Measurements from ENCODE around the gene TM2D3. TPM values are rescaled to one million over a fixed set of nuclear protein-coding genes. Genes with fewer than 3 reads are reported as not detected.
A peak's percentile ranks its signal among the peaks of the same experiment; 100 is the strongest.

The TM2D3 gene
- total RNA-seq, 1 donor from 2014 or later, result 46.6 TPM

DNA sequence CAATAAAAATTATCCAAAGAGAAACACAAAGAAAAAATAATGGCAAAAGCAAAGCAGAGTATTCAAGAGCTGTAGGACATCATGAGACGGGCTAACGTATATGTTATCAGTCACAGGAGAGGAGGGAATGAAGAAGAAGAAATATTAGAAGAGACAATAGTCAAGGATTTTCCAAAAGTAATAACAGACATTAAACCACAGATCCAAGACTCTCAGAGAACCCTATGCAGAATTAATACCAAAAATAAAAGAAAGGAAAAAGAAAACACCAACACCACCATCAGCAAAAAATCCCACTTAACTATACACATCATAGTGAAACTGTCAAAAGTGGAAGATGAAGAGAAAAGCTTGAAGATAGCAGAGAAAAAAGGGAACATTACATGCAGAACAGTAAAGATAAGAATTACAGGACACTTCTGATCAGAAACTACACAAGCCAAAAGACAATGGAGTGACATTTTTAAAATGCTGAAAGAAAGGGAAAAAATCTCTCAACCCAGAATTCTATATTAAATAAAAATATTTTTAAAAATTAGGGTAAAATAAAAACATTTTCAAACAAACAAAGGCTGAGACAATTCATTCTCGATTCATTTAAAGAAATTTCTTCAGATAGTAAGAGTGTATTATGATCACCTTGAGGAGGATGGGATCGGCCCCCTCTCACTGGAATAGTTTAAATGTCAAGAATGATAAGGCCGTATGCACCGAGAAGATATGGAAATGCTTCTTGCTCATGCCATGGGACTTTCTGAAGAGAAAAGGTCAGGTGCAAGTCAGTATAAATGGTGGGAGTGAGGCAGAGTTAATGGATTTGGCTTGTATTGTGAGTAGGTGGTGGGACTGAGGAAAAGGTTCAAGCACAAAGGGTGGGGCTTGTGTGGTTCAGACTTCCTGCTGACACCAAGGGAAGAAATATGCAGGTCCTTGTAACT is 28.5 kb downstream of the TM2D3 start:
- DNase-seq (ENCODE audit: low spot score), result no peak

DNA sequence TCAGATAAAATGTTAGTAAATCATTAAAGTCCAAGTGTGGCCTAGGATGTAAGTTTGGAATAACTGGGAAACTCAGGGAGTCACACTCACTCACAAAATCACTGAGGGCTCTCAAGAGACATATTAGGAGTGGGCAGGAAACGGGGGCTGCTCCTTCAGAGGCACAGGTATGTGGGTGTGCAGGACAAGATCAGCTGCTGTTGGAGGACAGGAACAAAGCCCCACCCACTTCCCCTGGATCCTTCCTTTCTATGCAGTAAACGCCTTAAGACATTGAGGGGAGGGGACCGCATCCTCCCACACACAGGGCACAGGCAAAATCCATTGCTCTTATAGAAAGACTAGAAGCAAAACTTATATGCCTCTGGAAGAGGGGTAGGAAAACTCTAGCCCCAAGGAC is 30.2 kb downstream of the TM2D3 start:
- no peak for DNase-seq (ENCODE audit: low spot score)

DNA sequence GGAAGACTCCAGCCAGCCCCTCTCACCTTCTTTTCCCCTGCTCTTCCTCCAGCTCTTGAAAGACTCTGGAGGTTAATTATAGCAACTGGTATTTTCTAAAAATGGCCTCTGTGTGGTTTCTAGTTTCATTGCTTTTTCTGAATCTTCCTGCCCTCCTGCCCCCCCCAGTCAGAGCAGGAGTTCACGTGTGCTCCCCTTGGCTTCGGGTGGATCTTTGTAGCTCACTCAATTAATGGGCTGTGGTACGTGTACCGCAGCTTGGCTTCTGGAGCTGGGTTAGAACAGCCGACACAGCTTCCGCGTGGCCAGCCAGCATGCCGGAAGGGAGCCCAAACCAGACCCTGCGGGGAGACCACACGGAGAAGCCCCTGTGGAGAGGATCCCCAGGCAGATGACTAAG is 31.5 kb downstream of the TM2D3 start:
- no peak for DNase-seq (ENCODE audit: low spot score)

GRCh38 chr15:101619615-101619865 is 32.6 kb downstream of the TM2D3 start:
- no peak for DNase-seq (ENCODE audit: low spot score)

DNA sequence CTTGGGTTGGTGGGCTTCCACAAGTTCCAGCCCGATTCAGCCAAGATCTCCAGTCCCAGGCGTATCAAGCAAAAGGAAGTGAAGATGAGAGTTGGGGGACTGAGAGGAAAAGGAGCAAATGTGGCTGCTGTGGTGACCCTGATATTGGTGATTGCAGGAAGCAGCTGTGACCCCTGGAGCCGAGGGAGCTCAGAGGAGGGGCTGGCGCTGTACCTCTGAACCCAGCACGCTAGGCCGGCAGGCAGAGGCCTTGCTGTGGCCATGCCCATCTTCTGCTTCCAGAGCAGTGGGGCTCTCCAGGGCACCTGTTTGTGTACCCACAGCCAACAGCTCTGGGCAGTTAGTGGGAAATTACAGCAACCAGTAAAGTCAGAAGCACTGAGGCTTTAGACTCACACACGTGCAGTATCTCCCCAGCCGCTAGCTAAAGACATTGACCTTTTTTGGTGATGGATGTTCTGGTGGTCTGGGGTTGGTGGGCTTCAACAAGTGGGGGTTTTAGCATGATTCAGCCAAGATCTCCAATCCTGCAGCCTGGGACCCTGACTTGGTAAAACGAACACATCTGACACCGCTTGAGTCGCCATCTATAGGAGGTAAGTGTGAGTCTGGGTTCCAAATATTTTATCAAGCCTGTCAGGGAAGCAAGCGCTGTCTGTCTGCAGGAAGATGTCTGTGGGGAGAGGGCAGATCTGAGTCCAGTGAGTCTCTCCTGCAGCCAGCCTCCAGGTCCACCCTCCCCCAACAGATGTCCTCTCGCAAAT is 33.1 kb downstream of the TM2D3 start:
- DNase-seq (ENCODE audit: low spot score), result no peak

DNA sequence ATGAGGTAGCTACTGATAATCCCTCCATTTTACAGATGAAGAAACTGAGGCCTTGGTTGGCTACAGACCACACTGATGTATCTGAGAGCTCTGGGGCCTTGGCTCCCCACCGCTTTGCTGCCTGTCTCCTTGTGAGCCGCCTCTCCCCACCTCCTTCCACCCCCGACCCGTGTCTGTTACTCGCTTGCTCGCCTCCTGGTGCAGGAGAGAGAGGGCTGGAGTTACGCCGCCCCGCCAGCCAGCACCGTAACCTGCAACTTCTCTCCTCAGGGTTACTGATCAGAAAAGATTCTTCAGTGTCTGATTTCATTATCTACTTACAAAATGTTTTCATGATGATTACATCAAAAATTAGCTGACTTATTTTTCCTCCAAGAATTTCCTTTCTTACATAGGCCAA is 34.1 kb downstream of the TM2D3 start:
- no peak for DNase-seq (ENCODE audit: low spot score)

DNA sequence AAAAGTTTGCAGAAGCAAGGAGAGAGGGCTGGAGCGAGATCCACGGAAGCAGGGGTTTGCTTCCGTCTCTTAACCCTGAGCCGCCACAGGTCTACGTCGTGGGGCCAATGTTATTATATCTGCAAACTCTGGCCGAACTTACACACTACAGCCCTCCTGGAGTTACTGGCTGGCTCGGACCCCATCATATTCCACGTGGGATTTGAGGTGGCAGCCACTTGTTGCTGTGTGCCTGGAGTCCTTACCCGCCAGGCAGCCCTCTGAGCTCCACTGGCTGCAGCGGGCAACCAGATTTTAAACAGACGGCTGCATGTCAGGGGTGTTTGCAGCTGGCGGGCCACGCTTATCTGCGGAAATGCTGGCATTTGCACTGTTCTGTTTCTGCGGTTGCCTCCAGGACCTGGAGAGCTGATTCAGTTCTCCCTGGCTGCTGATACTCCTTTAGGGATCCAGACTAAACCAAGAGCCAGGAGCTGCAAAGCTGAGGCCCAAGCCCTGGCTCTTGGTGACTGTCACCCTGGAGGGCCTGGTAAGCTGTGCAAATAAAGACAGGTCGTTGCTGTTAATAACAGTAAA is 34.7 kb downstream of the TM2D3 start:
- DNase-seq (ENCODE audit: low spot score), result no peak

DNA sequence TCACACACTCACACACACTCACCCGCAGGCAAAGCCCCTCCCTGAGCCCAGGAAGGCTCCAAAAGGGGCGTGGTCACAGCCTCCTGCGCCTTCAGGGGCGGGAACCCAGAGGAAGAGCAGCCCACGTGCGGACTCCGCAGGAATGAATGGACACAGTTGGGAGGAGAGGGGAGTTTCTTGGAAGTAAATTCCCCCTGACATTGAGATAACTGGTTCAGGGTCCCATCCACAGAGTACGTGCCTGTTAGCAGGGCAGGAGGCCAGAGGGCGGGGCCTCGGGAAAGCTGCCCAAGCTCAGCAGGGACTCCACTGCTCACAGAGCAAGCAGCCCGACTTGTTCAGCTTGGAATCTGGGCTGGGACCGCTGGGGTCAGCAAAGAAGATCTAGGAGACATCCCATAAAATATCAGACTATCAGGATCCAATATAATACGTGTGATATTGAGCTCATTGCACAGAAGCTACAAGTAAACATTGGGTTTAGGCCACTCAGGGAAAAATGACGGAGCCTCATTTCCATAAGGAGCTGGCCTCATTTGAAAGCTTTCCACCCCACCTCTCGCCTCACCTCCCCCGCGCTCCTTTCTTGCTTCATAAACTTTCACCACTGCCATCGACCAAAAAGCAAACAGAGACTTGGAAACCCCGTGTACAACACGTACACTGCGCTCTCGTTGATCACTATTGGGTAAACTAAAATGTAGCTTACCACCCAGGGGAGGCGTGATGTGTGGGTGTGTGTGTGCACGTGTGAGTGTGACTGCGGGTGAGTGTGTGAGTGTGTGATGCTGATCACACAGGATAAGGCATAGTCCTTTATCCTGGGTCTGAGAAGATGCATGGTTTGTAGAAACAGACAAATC is 36.0 kb downstream of the TM2D3 start:
- no peak for DNase-seq (ENCODE audit: low spot score)

- DNase-seq (ENCODE audit: low spot score), result no peak
Observed at GRCh38 chr15:101615414-101615985, 36.7 kb downstream of the TM2D3 start.

- no peak for DNase-seq (ENCODE audit: low spot score)
Observed at GRCh38 chr15:101614761-101615160, 37.4 kb downstream of the TM2D3 start.

DNA sequence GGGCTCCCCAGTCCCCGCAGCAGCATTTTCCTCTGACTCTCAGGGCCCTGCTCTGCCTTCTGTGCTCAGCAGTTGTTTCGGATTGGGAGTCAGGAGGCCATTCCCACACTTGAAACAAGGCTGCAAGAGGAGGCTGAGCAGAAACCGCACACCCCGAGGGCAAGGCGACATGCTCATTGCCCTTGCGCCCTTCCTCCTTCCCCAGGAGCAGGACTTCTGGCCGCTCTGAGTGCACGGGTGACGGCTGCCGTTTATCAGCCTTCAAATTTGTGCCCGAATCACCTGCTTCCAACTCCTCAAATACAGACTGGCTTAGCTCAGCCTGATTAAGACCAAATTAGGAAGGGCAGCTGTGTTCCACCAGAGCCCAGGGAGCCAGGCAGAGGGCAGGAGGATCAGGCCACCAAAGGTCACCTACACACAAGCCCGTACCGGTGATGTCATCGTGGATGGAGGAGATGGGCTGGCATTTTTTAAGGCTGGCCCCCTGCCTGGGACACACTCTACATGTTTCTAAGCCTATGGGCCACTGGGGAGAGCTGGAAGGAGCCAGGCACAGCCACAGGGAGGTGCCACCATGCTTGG is 38.1 kb downstream of the TM2D3 start:
- DNase-seq (ENCODE audit: low spot score), result no peak

DNA sequence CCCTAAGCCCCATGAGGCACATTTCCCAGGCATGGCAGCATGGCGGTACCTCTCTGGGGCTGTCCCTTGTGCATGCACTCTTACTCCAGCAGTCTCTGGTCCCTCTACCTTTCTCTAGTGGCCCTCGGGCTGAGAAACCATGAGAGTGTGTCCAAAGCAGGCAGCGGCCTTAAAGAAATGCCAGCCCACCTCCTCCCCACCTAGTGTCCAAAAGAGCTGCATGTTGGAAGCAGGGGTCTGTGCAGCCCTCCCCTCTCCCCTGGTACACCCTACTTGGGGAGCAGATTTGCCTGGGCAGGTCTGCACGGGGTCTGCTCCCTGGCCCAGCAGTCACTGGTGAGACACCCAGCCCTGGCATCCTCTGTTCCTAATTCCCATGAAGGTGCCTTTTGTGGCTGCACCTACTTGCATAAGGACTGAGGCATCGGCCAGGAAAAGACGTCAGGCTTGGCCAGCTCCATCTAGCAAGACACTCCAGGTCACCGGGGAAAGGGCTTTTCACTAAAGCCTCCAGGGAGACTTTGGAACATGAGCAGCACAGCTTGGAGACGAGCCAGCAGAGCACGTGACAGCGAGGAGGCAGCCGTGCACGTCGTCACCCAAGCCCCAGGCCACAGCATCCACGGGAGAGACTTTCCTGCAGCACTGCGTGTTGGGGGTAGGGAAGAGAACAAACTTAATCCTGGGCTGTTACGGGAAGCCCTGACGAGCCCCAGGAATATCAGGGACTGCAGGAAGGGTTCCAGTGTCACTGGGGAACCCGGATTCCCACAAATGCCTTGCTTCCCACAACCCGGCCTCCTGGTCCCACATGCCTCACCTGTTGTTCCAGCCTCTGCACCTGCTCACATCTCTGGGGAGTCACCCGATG is 38.8 kb downstream of the TM2D3 start:
- DNase-seq (ENCODE audit: low spot score), result peak; percentile 80

GRCh38 chr15:101612676-101613075 is 39.5 kb downstream of the TM2D3 start:
- DNase-seq (ENCODE audit: low spot score), result no peak

GRCh38 chr15:101611580-101612299 is 40.4 kb downstream of the TM2D3 start:
- DNase-seq (ENCODE audit: low spot score), result no peak

DNA sequence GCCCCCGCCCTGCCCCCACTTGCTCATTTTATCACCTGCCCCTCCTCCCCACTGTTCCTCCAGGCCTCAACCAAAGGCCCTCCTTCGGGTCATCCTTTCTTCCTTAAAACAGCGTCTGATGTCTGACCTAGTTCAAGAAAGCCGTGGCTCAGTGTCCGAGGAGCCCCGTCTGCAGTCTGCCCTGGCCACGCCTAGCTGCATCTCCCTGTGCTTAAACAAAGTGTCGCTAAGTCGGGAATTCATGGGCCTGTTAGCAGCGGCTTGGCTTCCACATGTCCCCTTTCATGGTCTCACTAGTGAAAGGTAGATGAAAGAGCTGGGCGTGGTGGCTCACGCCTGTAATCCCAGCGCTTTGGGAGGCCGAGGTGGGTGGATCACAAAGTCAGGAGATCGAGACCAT is 41.2 kb downstream of the TM2D3 start:
- DNase-seq (ENCODE audit: low spot score), result no peak

GRCh38 chr15:101610611-101611000 is 41.6 kb downstream of the TM2D3 start:
- DNase-seq (ENCODE audit: low spot score), result no peak

DNA sequence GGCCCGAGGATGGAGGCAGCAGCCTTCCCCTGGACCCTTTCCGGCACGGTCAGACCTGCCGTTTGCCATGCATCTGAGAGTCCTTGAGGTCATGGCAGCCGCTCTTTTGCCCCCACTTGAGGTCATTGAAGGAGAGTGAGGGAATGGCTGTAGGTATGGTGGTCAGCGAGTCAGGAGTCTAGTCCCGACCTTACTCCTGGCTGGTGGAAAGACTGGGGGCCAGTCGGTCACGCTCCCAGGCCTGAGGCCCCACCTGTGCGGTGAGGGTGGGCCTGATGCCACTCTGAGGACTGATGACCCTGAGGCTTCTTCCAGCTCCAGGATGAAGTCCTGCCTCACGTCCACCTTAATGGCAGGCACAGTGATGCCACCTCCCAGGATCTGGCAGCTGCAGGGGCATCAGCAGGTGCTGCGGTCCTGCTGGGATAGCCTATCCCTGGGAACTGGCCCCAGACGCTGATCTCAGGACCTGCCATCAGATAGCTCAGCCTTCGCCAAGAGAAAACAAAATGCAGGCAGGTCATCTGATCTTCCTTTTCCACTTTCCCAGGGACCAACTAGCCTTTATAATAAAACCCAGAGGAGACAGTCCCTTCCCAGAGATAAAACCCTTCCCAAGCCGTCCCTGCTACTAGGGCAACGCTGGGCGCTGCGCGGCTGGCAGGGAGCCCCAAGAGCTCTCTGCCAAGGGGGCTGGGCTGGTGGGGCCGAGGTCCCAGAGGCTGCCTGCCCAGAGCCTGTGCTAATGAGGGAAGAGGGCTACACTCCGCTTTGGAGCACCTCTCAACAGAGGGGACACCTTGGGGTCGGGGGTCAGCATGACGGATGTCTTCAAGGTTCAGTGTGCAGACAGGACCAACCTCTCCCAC is 42.2 kb downstream of the TM2D3 start:
- DNase-seq (ENCODE audit: low spot score), result no peak

GRCh38 chr15:101608201-101608600 is 44.0 kb downstream of the TM2D3 start:
- no peak for DNase-seq (ENCODE audit: low spot score)

GRCh38 chr15:101607108-101607507 is 45.1 kb downstream of the TM2D3 start:
- DNase-seq (ENCODE audit: low spot score), result no peak

All from ureter (tissue), 1 donor.